ENCODE data around the gene BCAR1. TPM values are rescaled to one million over a fixed set of nuclear protein-coding genes. Genes with fewer than 3 reads are reported as not detected.

Gene BCAR1
- total and polyA plus RNA-seq, 2 of the 13 experiments (the other 11 are each of a cell fraction or from before 2014, with no cell fraction given): 48.1 to 51.7 TPM

DNA sequence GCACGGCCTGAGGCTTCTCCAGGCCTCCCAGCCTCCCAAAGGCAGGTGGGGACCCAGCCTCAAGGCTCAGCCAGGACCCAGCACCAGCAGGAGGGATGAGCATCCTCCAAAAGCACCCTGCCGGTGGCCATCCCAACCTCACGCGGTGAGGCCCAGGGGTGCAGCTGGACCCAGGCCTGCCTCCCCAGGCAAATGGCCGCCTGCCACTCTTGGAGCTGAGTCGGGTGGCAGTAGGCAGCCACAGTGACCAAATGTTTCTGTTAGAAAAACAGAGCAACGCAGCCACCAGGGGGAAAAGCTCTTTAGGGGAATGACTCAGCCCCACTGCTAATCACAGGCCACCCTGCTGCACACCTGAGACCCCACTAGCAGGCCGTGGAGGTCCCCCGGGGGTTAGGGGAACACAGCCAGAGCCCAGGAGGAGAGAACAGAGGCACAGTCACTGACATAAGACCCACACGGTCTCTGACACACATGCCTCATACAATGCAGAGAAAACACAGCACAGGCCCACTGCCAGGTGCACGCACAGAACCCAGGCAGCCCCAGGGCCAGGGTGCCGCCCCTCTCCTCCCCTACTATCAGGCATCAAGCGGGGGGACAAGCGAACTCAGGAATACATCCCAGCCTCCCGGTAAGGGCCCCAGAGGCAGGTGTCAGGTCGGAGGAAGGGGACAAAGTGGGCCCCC lies 12.4 kb downstream of the BCAR1 start (continued):
- TF ChIP-seq ZNF326 (CRISPR knock-in tag; IDR thresholded peaks at IDR 0.05; ENCODE audit: borderline replicate concordance): no peak
- TF ChIP-seq, protein P1, sequence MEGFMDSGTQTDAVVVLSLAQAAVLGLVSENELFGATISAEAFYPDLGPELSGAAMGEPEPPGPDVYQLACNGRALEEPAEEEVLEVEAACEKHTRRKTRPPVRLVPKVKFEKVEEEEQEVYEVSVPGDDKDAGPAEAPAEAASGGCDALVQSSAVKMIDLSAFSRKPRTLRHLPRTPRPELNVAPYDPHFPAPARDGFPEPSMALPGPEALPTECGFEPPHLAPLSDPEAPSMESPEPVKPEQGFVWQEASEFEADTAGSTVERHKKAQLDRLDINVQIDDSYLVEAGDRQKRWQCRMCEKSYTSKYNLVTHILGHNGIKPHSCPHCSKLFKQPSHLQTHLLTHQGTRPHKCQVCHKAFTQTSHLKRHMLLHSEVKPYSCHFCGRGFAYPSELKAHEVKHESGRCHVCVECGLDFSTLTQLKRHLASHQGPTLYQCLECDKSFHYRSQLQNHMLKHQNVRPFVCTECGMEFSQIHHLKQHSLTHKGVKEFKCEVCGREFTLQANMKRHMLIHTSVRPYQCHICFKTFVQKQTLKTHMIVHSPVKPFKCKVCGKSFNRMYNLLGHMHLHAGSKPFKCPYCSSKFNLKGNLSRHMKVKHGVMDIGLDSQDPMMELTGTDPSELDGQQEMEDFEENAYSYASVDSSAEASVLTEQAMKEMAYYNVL (CRISPR knock-in tag; IDR thresholded peaks at IDR 0.05; ENCODE audit: borderline replicate concordance): no peak
- TF ChIP-seq ZNF543 (CRISPR knock-in tag; IDR thresholded peaks at IDR 0.05): no peak
- no peak for TF ChIP-seq SMAD9 (CRISPR knock-in tag; IDR thresholded peaks at IDR 0.05)
- peak; percentile 26; the same call in 1 of the 2 replicates for TF ChIP-seq SMC3 (IDR thresholded peaks at IDR 0.05; ENCODE audit: low read length)
- TF ChIP-seq, protein P2, sequence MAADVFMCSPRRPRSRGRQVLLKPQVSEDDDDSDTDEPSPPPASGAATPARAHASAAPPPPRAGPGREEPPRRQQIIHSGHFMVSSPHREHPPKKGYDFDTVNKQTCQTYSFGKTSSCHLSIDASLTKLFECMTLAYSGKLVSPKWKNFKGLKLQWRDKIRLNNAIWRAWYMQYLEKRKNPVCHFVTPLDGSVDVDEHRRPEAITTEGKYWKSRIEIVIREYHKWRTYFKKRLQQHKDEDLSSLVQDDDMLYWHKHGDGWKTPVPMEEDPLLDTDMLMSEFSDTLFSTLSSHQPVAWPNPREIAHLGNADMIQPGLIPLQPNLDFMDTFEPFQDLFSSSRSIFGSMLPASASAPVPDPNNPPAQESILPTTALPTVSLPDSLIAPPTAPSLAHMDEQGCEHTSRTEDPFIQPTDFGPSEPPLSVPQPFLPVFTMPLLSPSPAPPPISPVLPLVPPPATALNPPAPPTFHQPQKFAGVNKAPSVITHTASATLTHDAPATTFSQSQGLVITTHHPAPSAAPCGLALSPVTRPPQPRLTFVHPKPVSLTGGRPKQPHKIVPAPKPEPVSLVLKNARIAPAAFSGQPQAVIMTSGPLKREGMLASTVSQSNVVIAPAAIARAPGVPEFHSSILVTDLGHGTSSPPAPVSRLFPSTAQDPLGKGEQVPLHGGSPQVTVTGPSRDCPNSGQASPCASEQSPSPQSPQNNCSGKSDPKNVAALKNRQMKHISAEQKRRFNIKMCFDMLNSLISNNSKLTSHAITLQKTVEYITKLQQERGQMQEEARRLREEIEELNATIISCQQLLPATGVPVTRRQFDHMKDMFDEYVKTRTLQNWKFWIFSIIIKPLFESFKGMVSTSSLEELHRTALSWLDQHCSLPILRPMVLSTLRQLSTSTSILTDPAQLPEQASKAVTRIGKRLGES (CRISPR knock-in tag; IDR thresholded peaks at IDR 0.05; ENCODE audit: borderline replicate concordance): no peak
- TF ChIP-seq ZNF776 (CRISPR knock-in tag; IDR thresholded peaks at IDR 0.05): 0 out of 2 replicates have a peak, but pooled peaks have one; percentile 33
- TF ChIP-seq, protein P3, sequence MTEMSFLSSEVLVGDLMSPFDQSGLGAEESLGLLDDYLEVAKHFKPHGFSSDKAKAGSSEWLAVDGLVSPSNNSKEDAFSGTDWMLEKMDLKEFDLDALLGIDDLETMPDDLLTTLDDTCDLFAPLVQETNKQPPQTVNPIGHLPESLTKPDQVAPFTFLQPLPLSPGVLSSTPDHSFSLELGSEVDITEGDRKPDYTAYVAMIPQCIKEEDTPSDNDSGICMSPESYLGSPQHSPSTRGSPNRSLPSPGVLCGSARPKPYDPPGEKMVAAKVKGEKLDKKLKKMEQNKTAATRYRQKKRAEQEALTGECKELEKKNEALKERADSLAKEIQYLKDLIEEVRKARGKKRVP (CRISPR knock-in tag; IDR thresholded peaks at IDR 0.05): no peak
- no peak for TF ChIP-seq ZNF253 (CRISPR knock-in tag; IDR thresholded peaks at IDR 0.05; ENCODE audit: borderline replicate concordance)
- no peak for TF ChIP-seq ZNF678 (CRISPR knock-in tag; IDR thresholded peaks at IDR 0.05)
- TF ChIP-seq, protein P4, sequence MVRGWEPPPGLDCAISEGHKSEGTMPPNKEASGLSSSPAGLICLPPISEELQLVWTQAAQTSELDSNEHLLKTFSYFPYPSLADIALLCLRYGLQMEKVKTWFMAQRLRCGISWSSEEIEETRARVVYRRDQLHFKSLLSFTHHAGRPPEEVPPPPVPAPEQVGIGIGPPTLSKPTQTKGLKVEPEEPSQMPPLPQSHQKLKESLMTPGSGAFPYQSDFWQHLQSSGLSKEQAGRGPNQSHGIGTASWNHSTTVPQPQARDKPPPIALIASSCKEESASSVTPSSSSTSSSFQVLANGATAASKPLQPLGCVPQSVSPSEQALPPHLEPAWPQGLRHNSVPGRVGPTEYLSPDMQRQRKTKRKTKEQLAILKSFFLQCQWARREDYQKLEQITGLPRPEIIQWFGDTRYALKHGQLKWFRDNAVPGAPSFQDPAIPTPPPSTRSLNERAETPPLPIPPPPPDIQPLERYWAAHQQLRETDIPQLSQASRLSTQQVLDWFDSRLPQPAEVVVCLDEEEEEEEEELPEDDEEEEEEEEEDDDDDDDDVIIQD (CRISPR knock-in tag; IDR thresholded peaks at IDR 0.05; ENCODE audit: low read depth): no peak
- no peak for TF ChIP-seq ZNF251 (CRISPR knock-in tag; IDR thresholded peaks at IDR 0.05)
- TF ChIP-seq ZBTB20 (CRISPR knock-in tag; IDR thresholded peaks at IDR 0.05; ENCODE audit: borderline replicate concordance, low read depth): no peak
- TF ChIP-seq ZSCAN30 (CRISPR knock-in tag; IDR thresholded peaks at IDR 0.05): no peak
- TF ChIP-seq, protein P5, sequence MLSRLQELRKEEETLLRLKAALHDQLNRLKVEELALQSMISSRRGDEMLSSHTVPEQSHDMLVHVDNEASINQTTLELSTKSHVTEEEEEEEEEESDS (CRISPR knock-in tag; IDR thresholded peaks at IDR 0.05; ENCODE audit: borderline replicate concordance): no peak
- no peak for TF ChIP-seq ZNF468 (CRISPR knock-in tag; IDR thresholded peaks at IDR 0.05)
- TF ChIP-seq, protein P6, sequence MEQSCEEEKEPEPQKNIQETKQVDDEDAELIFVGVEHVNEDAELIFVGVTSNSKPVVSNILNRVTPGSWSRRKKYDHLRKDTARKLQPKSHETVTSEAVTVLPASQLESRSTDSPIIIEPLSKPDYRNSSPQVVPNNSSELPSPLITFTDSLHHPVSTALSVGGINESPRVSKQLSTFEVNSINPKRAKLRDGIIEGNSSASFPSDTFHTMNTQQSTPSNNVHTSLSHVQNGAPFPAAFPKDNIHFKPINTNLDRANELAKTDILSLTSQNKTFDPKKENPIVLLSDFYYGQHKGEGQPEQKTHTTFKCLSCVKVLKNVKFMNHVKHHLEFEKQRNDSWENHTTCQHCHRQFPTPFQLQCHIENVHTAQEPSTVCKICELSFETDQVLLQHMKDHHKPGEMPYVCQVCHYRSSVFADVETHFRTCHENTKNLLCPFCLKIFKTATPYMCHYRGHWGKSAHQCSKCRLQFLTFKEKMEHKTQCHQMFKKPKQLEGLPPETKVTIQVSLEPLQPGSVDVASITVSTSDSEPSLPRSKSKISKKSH (CRISPR knock-in tag; IDR thresholded peaks at IDR 0.05; ENCODE audit: borderline replicate concordance): 0 out of 2 replicates have a peak, but pooled peaks have one; percentile 13
- TF ChIP-seq ZSCAN21 (CRISPR knock-in tag; IDR thresholded peaks at IDR 0.05; ENCODE audit: borderline replicate concordance): 0 out of 2 replicates have a peak, but pooled peaks have one; percentile 21
- no peak for TF ChIP-seq ZNF660 (CRISPR knock-in tag; IDR thresholded peaks at IDR 0.05; ENCODE audit: borderline replicate concordance, low read depth)
- no peak for TF ChIP-seq SSRP1 (CRISPR knock-in tag; IDR thresholded peaks at IDR 0.05)

Measured in HepG2 (cell line).